ENCODE data around the gene R3HDM1.
"Not testable (repeated sequence)": the region's sequence is repeated elsewhere in the genome, so short reads cannot be mapped to it uniquely, and the experiment has no call there.

The R3HDM1 gene

GRCh38 chr2:135647836-135648579 lies 116.7 kb downstream of the R3HDM1 start:
- DNase-seq: no peak

- no peak for DNase-seq
Measured at GRCh38 chr2:135650721-135651120, 119.4 kb downstream of the R3HDM1 start.

GRCh38 chr2:135651717-135652116 lies 120.4 kb downstream of the R3HDM1 start:
- no peak for DNase-seq

DNA sequence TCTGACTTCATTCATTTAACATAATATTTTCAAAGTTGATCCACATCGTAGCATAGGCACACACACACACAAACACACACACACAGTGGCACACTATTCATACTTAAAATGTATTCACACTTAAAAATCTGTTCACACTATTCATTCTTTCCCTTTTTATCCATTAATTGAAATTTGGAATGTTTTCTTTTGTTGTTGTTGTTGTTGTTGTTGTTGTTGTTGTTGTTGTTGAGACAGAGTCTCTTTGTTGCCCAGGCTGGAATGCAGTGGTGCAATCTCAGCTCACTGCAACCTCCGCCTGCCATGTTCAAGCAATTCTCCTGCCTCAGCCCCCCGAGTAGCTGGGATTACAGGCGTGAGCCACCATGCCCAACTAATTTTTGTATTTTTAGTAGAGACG lies 123.0 kb downstream of the R3HDM1 start:
- not testable (repeated sequence) for DNase-seq

DNA sequence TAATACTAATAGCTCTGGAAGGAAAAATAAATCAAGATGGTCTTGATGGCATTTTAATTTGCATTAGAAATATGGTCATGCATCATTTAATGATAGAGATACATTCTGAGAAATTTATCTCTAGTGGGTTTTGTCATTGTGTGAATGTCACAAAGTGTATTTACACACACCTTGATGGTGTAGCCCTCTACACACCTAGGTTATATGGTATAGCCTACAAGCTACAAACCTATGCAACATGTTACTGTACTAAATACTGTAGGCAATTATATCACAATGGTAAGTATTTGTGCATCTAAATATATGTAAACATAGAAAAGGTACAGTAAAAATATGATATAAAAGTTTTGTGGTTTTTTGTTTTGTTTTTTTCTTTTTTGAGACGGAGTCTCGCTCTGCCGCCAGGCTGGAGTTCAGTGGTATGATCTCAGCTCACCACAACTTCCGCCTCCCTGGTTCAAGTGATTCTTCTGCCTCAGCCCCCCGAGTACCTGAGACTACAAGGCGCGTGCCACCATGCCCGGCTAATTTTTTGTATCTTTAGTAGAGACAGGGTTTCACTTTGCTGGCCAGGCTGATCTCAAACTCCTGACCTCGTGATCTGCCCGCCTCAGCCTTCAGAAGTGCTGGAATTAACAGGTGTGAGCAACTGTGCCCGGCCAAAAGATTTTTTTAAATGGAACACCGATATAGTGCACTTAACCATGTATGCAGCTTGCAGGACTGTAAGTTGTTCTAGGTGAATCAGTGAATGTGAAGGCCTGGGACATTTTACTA lies 126.7 kb downstream of the R3HDM1 start:
- DNase-seq: no peak

DNA sequence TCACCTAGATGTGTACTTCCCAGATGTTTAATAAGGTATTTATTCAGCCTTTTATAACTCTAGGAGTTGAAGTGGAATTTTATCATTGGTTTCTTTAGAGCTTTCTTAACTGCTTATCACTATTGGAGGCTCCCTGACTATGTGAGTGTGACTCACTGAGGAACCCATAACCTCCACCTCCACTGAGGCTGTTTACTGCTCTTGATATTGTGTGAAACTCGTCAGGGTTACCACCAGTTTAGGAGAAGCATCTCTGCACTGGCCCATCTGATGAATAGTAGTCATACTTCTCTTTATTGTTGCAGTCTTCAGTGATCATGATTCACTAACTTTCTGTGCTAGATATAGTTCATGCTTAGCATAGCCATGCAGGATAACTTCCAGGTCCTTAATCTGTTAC lies 130.8 kb downstream of the R3HDM1 start:
- no peak for DNase-seq

GRCh38 chr2:135663148-135663700 lies 131.9 kb downstream of the R3HDM1 start:
- DNase-seq: no peak

GRCh38 chr2:135664623-135665068 lies 133.4 kb downstream of the R3HDM1 start:
- no peak for DNase-seq

DNA sequence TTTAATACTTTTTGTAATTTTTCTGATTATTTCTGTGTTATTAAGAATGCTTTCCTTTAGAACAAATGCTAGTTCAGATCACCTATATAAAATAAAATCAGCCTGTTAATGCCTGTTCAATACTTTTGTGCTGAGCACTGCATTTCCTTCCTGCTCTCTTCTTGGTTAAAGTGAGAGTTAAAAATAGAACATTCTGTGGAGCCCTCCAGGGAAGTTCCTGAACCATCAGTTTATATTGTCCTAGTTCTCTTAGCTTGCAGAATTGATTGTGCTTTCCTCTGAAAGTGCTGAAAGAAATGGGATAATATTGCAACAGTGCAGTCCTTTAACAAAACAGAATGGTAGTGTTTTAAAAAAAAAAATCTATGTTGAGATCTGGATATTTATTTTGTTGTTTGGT lies 135.8 kb downstream of the R3HDM1 start:
- no peak for DNase-seq

DNA sequence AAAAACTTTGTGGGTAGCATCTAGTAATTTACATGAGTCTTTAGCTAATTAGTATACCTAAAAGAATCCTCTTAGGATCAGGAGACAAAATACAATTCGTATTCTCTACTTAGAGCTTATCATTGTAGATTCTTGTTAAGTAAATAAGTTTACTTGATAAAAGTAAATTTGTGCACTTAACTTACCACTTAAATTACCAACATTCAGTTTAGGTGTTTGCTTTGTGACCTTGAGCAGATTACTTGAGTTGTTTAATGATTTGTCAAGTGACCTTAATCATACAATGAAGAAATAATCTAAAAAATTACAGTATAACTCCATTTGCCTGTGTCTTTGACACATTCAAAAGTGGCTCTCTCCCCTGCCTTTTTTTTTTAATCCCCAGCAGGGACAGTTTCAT lies 143.2 kb downstream of the R3HDM1 start:
- no peak for DNase-seq

DNA sequence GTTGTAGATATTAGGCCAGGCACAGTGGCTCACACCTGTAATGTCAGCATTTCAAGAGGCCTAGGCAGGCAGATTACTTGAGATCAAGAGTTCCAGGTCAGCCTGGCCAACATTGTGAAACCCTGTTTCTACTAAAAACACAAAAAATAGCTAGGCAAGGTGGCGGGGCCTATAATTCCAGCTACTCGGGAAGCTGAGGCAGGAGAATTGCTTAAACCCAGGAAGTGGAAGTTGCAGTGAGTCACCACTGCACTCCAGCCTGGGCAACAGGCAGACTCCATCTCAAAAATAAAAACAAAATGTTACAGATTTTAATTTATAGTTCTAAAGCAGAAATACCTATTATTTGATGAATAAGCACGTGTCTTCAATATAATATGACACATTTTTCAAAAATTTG lies 144.7 kb downstream of the R3HDM1 start:
- no peak for DNase-seq

DNA sequence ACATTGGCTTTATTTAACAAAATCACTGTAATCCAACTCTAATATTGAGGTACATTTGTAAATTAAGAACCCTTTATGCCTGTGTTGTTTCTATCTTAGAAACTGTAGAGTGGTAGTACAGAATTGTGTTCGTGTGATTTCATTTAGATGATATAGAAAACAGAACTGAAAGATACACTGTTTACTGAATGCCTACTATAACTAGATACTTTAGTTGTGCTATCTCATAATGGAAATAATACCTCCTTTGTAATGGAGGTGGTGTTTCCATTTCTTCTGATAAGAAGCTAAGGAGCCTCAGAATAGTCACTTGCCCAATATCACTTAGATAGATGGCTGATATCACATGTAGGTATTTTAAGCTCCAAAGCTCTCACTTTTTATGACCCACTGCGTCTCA lies 147.8 kb downstream of the R3HDM1 start:
- no peak for DNase-seq

DNA sequence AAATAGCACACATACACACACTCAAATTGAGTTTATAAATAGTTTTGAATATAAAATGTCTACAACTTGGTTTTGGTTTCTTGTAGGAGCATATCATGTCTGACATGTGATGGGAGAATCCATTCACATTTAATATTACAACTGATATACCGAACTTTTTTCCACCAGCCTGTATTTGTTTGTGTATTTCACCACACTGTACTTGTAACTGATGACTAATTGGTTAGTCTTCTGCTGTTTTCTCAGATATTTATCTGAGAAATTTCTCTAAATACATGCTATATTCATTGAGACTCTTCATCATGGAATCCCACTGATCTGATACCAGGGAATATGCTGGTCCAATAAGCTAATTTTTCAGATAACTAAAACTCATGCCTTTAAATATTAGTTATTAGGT lies 154.1 kb downstream of the R3HDM1 start:
- no peak for DNase-seq

DNA sequence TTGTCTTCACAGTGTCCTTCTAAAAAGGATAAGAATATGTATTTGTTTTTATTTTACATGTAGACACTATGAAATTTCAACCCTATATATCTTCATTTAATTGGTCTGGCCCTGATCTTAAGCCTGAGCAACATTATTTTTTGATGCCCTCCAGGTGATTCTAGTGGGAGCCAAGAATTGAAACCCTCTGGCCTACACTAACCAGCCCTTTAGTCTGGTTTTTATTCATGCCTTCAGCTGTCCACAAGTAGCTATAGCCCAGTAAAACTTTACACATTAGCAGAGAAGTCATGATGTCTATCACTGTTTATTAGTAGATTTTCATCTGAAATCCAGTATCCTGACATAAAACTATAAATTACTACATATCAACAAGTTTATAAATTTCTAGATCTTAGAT lies 157.7 kb downstream of the R3HDM1 start:
- no peak for DNase-seq

GRCh38 chr2:135689679-135690078 lies 158.4 kb downstream of the R3HDM1 start:
- DNase-seq: no peak

- no peak for DNase-seq
Measured at GRCh38 chr2:135694711-135695110, 163.4 kb downstream of the R3HDM1 start.

DNA sequence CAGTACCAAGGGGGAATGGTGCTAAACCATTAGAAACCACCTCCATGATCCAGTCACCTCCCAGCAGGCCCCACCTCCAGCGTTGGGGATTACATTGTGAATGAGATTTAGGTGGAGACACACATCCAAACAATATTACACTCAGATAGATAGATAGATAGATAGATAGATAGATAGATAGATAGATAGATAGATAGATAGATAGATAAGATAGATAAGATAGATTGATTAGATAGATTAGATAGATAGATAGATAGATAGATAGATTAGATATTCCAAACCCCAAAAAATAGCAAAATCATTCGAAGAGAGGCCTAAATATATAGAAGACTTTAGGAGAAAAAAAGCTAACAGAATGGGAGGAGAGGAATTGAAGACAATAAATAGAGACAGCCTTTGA lies 167.6 kb downstream of the R3HDM1 start:
- no peak for DNase-seq

DNA sequence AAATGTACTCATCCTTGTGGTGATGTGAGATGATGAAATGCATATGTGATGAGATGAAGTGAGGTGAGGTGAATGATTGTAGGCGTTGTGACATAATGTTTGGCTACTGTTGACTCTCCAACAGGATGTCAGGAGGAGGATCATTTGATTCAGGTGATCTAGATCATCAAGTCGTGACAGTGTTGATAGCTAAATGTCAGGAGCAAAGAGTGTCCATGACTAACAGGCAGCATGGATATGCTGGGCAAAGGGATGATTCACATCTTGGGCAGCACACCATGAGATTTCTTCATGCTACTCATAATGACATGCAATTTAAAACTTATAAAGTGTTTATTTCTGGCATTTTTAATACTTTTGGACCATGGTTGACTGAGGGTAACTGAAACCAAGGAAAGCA lies 170.2 kb downstream of the R3HDM1 start:
- DNase-seq: no peak

- DNase-seq: no peak
Measured at GRCh38 chr2:135703300-135703699, 172.0 kb downstream of the R3HDM1 start.

- not testable (repeated sequence) for DNase-seq
Measured at GRCh38 chr2:135704075-135704474, 172.8 kb downstream of the R3HDM1 start.

DNA sequence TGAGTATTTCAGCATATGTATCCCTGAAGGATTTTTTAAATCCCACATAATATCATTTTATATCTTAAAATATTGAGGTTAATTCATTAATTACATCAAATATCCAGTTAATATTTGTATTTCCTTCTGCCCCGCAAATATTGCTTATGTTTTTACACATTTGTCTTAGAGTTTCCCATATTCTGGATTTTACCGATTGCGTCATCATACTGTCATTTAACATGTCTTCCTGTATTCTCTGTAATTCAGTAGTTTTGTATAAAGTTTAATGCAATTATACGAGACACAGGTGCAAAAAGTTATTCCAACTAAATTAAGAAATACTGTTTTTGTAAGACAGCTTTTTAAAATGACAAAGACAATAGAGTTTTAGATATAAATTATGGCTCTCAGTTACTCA lies 176.9 kb downstream of the R3HDM1 start:
- no peak for DNase-seq

GRCh38 chr2:135709992-135710391 lies 178.7 kb downstream of the R3HDM1 start:
- no peak for DNase-seq

GRCh38 chr2:135715086-135715485 lies 183.8 kb downstream of the R3HDM1 start:
- not testable (repeated sequence) for DNase-seq

Data from cortex of kidney (tissue), 1 donor.